ENCODE data around the gene SIPA1.
A peak's percentile ranks its signal among the peaks of the same experiment; 100 is the strongest.
"Not testable (repeated sequence)": the region's sequence is repeated elsewhere in the genome, so short reads cannot be mapped to it uniquely, and the experiment has no call there.

Gene SIPA1

GRCh38 chr11:65655570-65656332, 17.9 kb downstream of the SIPA1 start:
- H3K27ac ChIP-seq = no peak overlapping the region

GRCh38 chr11:65657426-65657825, 19.5 kb downstream of the SIPA1 start:
- Histone ChIP-seq H3K27ac (no peak overlapping the region), H3K4me3 (no peak overlapping the region)
- TF ChIP-seq CTCF (IDR thresholded peaks at IDR 0.05) = no peak
- DNase-seq (ENCODE audit: low spot score) = no peak

More at GRCh38 chr11:65655570-65656332, 17.9 kb downstream of the SIPA1 start:
- no peak overlapping the region for H3K4me3 ChIP-seq
- TF ChIP-seq CTCF (IDR thresholded peaks at IDR 0.05) = no peak
- peak; percentile 62 for DNase-seq (ENCODE audit: low spot score)

- DNase-seq (ENCODE audit: low spot score) = no peak
- Histone ChIP-seq H3K27ac (no peak overlapping the region), H3K4me3 (no peak overlapping the region)
- TF ChIP-seq CTCF (IDR thresholded peaks at IDR 0.05) = no peak
Measured at GRCh38 chr11:65658174-65659021, 20.5 kb downstream of the SIPA1 start.

- TF ChIP-seq CTCF (IDR thresholded peaks at IDR 0.05) = no peak
- peak overlapping the region in 1 of 2 donors; percentile 19 for H3K27ac ChIP-seq
Measured at GRCh38 chr11:65660038-65660437, 22.1 kb downstream of the SIPA1 start.

GRCh38 chr11:65660908-65661307, 23.0 kb downstream of the SIPA1 start:
- not testable (repeated sequence) for DNase-seq (ENCODE audit: low spot score); H3K27ac ChIP-seq
- peak overlapping the region; percentile 97 for H3K4me3 ChIP-seq

More at GRCh38 chr11:65660038-65660437, 22.1 kb downstream of the SIPA1 start:
- no peak for DNase-seq (ENCODE audit: low spot score)
- H3K4me3 ChIP-seq = no peak overlapping the region

- DNase-seq (ENCODE audit: low spot score) = no peak
- TF ChIP-seq CTCF (IDR thresholded peaks at IDR 0.05) = no peak
- H3K4me3 ChIP-seq = peak overlapping the region; percentile 97
- H3K27ac ChIP-seq = peak overlapping the region; percentile 99 to 100
Measured at GRCh38 chr11:65661599-65662246, 23.8 kb downstream of the SIPA1 start.

- Histone ChIP-seq H3K4me3 (peak overlapping the region; percentile 97), H3K27ac (peak overlapping the region; percentile 99 to 100)
- peak; percentile 79 for DNase-seq (ENCODE audit: low spot score)
- TF ChIP-seq CTCF (IDR thresholded peaks at IDR 0.05) = no peak
Measured at GRCh38 chr11:65662247-65662798, 24.4 kb downstream of the SIPA1 start.

All from coronary artery (tissue), 2 donors.